Measurements from ENCODE around the gene EFCAB14.

EFCAB14 gene

DNA sequence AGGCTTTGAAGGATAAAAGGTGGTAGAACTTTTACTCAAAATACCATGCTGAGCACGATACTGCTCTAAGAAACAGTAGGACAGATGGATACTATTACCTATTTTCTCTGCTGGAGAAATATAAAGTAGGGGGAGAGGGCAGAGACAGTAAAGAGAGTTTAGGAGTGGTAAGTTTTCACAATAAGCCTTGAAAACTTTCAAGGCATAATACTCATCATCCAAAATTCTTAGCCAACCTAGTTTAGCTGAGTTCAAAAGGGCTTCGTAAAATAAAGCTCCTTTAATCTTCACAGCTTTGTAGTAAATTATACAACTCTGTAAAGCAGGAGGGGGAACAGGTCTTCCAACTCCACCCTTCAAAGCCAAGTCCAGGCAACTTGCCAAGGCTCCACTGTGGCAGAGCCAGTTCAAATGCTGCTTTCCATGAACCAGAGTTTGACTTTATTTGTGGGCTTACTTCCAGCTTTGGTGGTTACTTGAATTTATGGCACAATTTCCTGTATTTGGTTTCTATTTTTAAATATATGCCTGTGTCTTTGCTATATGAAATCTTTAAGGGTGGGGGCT is 31.7 kb downstream of the EFCAB14 start:
- no peak overlapping the region for H3K27ac ChIP-seq (ENCODE audit: low read length)
- H3K9ac ChIP-seq (ENCODE audit: low read length) = no peak overlapping the region
- no peak overlapping the region for H3K4me2 ChIP-seq (ENCODE audit: low read length)
- H4K20me1 ChIP-seq (ENCODE audit: insufficient read depth, low read length) = no peaks in the 10 kb centered on the region
- H3K36me3 ChIP-seq (replicated peaks; ENCODE audit: low read depth, low read length) = peaks cover 26% of the 10 kb centered on the region
- no peaks in the 10 kb centered on the region for H3K79me2 ChIP-seq (ENCODE audit: low read length)
- H3K4me3 ChIP-seq (ENCODE audit: low read length) = no peak overlapping the region
- TF ChIP-seq, protein P1, sequence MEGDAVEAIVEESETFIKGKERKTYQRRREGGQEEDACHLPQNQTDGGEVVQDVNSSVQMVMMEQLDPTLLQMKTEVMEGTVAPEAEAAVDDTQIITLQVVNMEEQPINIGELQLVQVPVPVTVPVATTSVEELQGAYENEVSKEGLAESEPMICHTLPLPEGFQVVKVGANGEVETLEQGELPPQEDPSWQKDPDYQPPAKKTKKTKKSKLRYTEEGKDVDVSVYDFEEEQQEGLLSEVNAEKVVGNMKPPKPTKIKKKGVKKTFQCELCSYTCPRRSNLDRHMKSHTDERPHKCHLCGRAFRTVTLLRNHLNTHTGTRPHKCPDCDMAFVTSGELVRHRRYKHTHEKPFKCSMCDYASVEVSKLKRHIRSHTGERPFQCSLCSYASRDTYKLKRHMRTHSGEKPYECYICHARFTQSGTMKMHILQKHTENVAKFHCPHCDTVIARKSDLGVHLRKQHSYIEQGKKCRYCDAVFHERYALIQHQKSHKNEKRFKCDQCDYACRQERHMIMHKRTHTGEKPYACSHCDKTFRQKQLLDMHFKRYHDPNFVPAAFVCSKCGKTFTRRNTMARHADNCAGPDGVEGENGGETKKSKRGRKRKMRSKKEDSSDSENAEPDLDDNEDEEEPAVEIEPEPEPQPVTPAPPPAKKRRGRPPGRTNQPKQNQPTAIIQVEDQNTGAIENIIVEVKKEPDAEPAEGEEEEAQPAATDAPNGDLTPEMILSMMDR (IDR thresholded peaks at IDR 0.05; ENCODE audit: low read depth, low read length) = no peak
- TF ChIP-seq EZH2phosphoT487 (IDR thresholded peaks at IDR 0.05; ENCODE audit: low read depth) = no peak
- H3K4me1 ChIP-seq (ENCODE audit: low read length) = no peaks in the 10 kb centered on the region
- no peaks in the 10 kb centered on the region for H3K27me3 ChIP-seq (ENCODE audit: low read depth, low read length)
- H3K9me3 ChIP-seq (ENCODE audit: insufficient read depth, low read length) = no peaks in the 10 kb centered on the region
- H2AFZ ChIP-seq (ENCODE audit: low read depth, low read length) = no peak overlapping the region

DNA sequence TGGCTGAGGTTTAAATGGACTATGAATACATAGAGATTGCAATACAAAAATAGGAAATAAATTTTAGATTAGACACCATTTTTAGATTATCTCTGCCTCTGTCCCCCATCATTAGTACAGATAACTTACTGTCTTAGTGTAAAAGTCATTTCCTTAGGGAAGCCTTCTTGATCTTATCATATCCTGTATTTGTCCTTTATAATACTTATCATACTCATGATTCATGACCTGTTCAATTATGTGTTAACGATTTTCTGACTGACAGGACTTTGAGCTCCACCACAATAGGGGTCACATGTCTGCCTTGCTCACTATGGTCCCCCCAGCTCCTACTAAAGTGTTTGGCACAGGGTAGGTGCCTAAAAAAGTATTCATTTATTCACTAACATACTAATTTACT is 32.7 kb downstream of the EFCAB14 start:
- Histone ChIP-seq H4K20me1 (ENCODE audit: insufficient read depth, low read length) (no peaks in the 10 kb centered on the region), H3K36me3 (replicated peaks; ENCODE audit: low read depth, low read length) (peaks cover 28% of the 10 kb centered on the region), H2AFZ (ENCODE audit: low read depth, low read length) (no peak overlapping the region), H3K27me3 (ENCODE audit: low read depth, low read length) (no peaks in the 10 kb centered on the region), H3K4me2 (ENCODE audit: low read length) (no peak overlapping the region), H3K9ac (ENCODE audit: low read length) (no peak overlapping the region), H3K4me1 (ENCODE audit: low read length) (no peaks in the 10 kb centered on the region), H3K9me3 (ENCODE audit: insufficient read depth, low read length) (no peaks in the 10 kb centered on the region), H3K27ac (ENCODE audit: low read length) (no peak overlapping the region), H3K79me2 (ENCODE audit: low read length) (no peaks in the 10 kb centered on the region), H3K4me3 (ENCODE audit: low read length) (no peak overlapping the region)
- no peak for TF ChIP-seq EZH2phosphoT487 (IDR thresholded peaks at IDR 0.05; ENCODE audit: low read depth)
- TF ChIP-seq, protein P1 (IDR thresholded peaks at IDR 0.05; ENCODE audit: low read depth, low read length) = no peak

DNA sequence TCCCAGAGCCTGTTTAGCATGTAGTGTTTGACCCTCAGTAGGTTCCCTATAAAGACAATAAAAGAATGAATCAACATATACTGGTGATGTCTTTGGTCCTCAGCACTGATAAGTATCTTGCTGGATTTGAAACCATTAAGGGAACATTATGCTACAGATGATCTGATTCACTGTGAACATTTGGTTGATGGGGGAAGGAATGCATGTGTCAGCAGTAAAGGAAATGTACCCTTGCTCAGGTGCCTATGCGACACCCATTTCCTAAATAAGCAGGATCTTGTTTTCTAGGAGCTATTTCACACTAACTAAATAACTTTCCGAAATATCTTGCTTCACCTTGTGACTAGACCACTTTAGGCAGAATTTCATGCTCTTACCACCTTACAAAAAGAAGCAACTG is 34.2 kb downstream of the EFCAB14 start:
- TF ChIP-seq, protein P1 (IDR thresholded peaks at IDR 0.05; ENCODE audit: low read depth, low read length) = no peak
- no peak for TF ChIP-seq EZH2phosphoT487 (IDR thresholded peaks at IDR 0.05; ENCODE audit: low read depth)
- Histone ChIP-seq H3K9ac (ENCODE audit: low read length) (no peak overlapping the region), H3K27me3 (ENCODE audit: low read depth, low read length) (no peaks in the 10 kb centered on the region), H3K79me2 (ENCODE audit: low read length) (no peaks in the 10 kb centered on the region), H3K9me3 (ENCODE audit: insufficient read depth, low read length) (no peaks in the 10 kb centered on the region), H3K4me3 (ENCODE audit: low read length) (no peak overlapping the region), H3K36me3 (replicated peaks; ENCODE audit: low read depth, low read length) (peaks cover 37% of the 10 kb centered on the region), H4K20me1 (ENCODE audit: insufficient read depth, low read length) (no peaks in the 10 kb centered on the region), H3K4me1 (ENCODE audit: low read length) (no peaks in the 10 kb centered on the region), H2AFZ (ENCODE audit: low read depth, low read length) (no peak overlapping the region), H3K4me2 (ENCODE audit: low read length) (no peak overlapping the region), H3K27ac (ENCODE audit: low read length) (no peak overlapping the region)

DNA sequence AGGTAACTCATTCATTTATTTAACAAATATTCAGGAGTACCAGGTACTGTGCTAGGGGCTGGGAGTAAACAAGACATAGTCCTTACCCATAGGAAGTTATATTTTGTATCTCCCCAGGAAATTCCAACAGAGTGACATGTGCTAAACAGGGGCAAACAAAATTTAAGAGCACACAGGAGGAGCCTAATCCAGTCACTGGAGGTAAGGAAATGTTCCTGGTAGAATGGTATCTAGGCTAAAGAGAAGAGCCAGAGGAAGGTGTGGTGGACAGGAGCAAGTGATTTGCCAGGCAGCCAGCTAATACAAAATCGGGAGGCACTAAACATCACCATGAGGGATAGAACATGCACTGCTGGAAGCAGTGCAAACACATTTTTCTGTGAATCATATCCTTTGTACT is 36.9 kb downstream of the EFCAB14 start:
- Histone ChIP-seq H3K79me2 (ENCODE audit: low read length) (no peaks in the 10 kb centered on the region), H3K4me1 (ENCODE audit: low read length) (no peaks in the 10 kb centered on the region), H3K27ac (ENCODE audit: low read length) (no peak overlapping the region), H3K4me2 (ENCODE audit: low read length) (no peak overlapping the region), H3K36me3 (replicated peaks; ENCODE audit: low read depth, low read length) (peaks cover 28% of the 10 kb centered on the region), H3K9ac (ENCODE audit: low read length) (no peak overlapping the region), H2AFZ (ENCODE audit: low read depth, low read length) (no peak overlapping the region), H3K9me3 (ENCODE audit: insufficient read depth, low read length) (no peaks in the 10 kb centered on the region), H3K4me3 (ENCODE audit: low read length) (no peak overlapping the region), H3K27me3 (ENCODE audit: low read depth, low read length) (no peaks in the 10 kb centered on the region), H4K20me1 (ENCODE audit: insufficient read depth, low read length) (no peaks in the 10 kb centered on the region)
- no peak for TF ChIP-seq EZH2phosphoT487 (IDR thresholded peaks at IDR 0.05; ENCODE audit: low read depth)
- TF ChIP-seq, protein P1 (IDR thresholded peaks at IDR 0.05; ENCODE audit: low read depth, low read length) = no peak

All from OCI-LY3 (cell line).